Breast epithelium (tissue), 3 donors: ENCODE data around the gene PIGW.

ENCODE experiments used
- CTCF ChIP-seq, 3 donors: fragments of 450-650 bp; IDR thresholded peaks; one replicate each; pipeline ENCODE4 v1.5.1; 2016 to 2017; ENCODE audit warnings: antibody characterized with exemption in 3 of 3, mild to moderate bottlenecking in 3 of 3, moderate library complexity in 3 of 3
- POLR2A ChIP-seq: fragments of 450-650 bp; IDR thresholded peaks from one replicate; pipeline ENCODE4 v1.6.1; 2016; ENCODE audit warnings: antibody characterized with exemption, mild to moderate bottlenecking, moderate library complexity
- POLR2AphosphoS5 ChIP-seq, 3 donors: sonication (generic); formaldehyde crosslinking; IDR thresholded peaks; one replicate each; pipeline ENCODE4 v1.6.1; 2017; ENCODE audit warnings: antibody characterized with exemption in 3 of 3

GRCh38 chr17:36524428-36524876, 10.3 kb upstream of the PIGW start:
- TF ChIP-seq POLR2A = no peak
- TF ChIP-seq CTCF (IDR thresholded peaks at IDR 0.05) = no peak
- TF ChIP-seq POLR2AphosphoS5 (IDR thresholded peaks at IDR 0.05) = no peak
